Prostate gland (tissue), 2 donors: ENCODE results near the gene NAPB. TPM values are rescaled to one million over a fixed set of nuclear protein-coding genes. Genes with fewer than 3 reads are reported as not detected.

ENCODE experiments used
- DNase-seq: peaks from one replicate; pipeline ENCODE4 v3.0.0-alpha.2; 2019; ENCODE audit warnings: low spot score
- H3K27ac ChIP-seq, 2 donors: fragments of 200-600 bp; sonication (generic); 2 replicates each; pipeline ENCODE4 v1.5.1; 2017 to 2019
- H3K27me3 ChIP-seq: fragments of 200-600 bp; sonication (generic); replicated peaks from 2 replicates; pipeline ENCODE4 v1.5.1; 2019; ENCODE audit not compliant: insufficient read depth
- H3K36me3 ChIP-seq, 2 donors: fragments of 200-600 bp; sonication (generic); 1 replicate in 1 of 2; 2 replicates in 1 of 2; pipeline versions ENCODE4 v1.5.1 to v1.8.1; 2017 to 2019
- H3K4me1 ChIP-seq: fragments of 200-600 bp; sonication (generic); replicated peaks from 2 replicates; pipeline ENCODE4 v1.5.1; 2019
- H3K4me3 ChIP-seq, 2 donors: fragments of 200-600 bp; sonication (generic); 2 replicates each; pipeline ENCODE4 v1.5.1; 2017 to 2019
- H3K9me3 ChIP-seq: fragments of 200-600 bp; sonication (generic); 2 replicates; pipeline ENCODE4 v1.5.1; 2017
- POLR2A ChIP-seq: fragments of 450-650 bp; IDR thresholded peaks from one replicate; pipeline ENCODE4 v1.6.1; 2016; ENCODE audit warnings: antibody characterized with exemption, mild to moderate bottlenecking
- POLR2AphosphoS5 ChIP-seq: sonication (generic); formaldehyde crosslinking; IDR thresholded peaks from one replicate; pipeline ENCODE4 v1.6.1; 2017; ENCODE audit warnings: antibody characterized with exemption
- WGBS: methylation state at CpG from one replicate; pipeline ENCODE4 v1.1.5; 2018; 5-methylcytosine and 5-hydroxymethylcytosine counted together
- intact Hi-C: fragments of 100-400 bp; cut with DNase I; formaldehyde crosslinking; loops from one replicate; pipeline ENCODE4 v1.14.2; 2022
- total RNA-seq, 2 donors: library from RNA; depleted of rRNA; stranded (reverse); fragments of >200 nt; gene quantifications; one replicate each; pipeline ENCODE4 v1.1.0, GENCODE V29; 2016
- TF ChIP-seq, protein P1 (sequence below), 4 experiments: fragments of 200-600 bp in 2 of 4; fragments of 450-650 bp in 2 of 4; sonication (generic) in 2 of 4; IDR thresholded peaks; 1 replicate in 3 of 4; 2 replicates in 1 of 4; pipeline ENCODE4 v1.5.1; 2016 to 2019; ENCODE audit warnings: antibody characterized with exemption in 4 of 4, mild to moderate bottlenecking in 2 of 4, moderate library complexity in 2 of 4

Gene NAPB
- total RNA-seq, 2 donors from 2014 or later: 8.1 to 24.3 TPM

DNA sequence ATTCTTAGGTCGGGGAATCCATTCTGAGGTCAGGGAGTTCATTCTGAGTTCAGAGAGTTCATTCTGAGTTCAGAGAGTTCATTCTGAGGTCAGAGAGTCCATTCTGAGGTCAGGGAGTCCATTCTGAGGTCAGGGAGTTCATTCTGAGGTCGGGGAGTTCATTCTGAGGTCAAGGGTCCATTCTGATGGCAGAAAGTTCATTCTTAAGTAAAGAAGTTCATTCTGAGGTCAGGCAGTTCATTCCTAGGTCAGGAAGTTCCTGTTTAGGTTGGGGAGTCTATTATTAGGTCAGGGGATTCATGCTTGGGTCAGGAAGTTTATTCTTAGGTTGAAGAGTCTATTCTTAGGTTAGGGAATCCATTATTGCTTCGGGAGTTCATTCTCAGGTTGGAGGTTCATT, 87.2 kb downstream of the NAPB start:
- WGBS: 77% methylated on average over 3 of the region's 3 CpGs
- intact Hi-C loops: no loop called here
- no peak for DNase-seq

DNA sequence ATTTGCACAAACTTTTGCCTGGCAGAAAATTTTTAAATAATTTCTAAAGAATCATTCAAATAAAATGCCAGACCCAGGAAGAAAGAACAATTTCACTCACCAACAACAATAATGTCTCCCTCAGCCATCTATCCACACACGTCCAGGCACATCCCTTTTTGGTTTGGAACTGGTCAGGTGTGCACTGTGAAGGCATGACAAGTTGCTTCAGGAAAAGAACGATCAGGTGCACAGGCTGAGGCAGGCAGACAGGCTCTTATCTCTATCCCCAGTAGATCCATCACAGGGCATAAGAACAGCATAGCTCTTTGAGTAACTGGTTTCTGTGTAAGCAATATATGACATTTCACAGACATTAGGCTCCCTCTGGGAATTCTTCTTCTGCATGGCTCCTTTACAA, 88.8 kb downstream of the NAPB start:
- Histone ChIP-seq H3K27ac (no peak overlapping the region), H3K4me3 (no peak overlapping the region), H3K27me3 (no peaks in the 10 kb centered on the region), H3K4me1 (no peaks in the 10 kb centered on the region), H3K36me3 (no peaks in the 10 kb centered on the region), H3K9me3 (no peaks in the 10 kb centered on the region)
- no peak for DNase-seq
- intact Hi-C loops: no loop called here
- 35% methylated on average over 2 of the region's 2 CpGs for WGBS
- TF ChIP-seq POLR2A (no peak), POLR2AphosphoS5 (no peak)
- TF ChIP-seq, protein P1, sequence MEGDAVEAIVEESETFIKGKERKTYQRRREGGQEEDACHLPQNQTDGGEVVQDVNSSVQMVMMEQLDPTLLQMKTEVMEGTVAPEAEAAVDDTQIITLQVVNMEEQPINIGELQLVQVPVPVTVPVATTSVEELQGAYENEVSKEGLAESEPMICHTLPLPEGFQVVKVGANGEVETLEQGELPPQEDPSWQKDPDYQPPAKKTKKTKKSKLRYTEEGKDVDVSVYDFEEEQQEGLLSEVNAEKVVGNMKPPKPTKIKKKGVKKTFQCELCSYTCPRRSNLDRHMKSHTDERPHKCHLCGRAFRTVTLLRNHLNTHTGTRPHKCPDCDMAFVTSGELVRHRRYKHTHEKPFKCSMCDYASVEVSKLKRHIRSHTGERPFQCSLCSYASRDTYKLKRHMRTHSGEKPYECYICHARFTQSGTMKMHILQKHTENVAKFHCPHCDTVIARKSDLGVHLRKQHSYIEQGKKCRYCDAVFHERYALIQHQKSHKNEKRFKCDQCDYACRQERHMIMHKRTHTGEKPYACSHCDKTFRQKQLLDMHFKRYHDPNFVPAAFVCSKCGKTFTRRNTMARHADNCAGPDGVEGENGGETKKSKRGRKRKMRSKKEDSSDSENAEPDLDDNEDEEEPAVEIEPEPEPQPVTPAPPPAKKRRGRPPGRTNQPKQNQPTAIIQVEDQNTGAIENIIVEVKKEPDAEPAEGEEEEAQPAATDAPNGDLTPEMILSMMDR (IDR thresholded peaks at IDR 0.05): no peak

More for the DNA sequence above, 87.2 kb downstream of the NAPB start:
- Histone ChIP-seq H3K9me3 (no peaks in the 10 kb centered on the region), H3K36me3 (no peaks in the 10 kb centered on the region), H3K4me1 (no peaks in the 10 kb centered on the region), H3K4me3 (no peak overlapping the region), H3K27ac (no peak overlapping the region), H3K27me3 (no peaks in the 10 kb centered on the region)
- no peak for TF ChIP-seq POLR2AphosphoS5
- no peak for TF ChIP-seq POLR2A
- TF ChIP-seq, protein P1 (IDR thresholded peaks at IDR 0.05): no peak

DNA sequence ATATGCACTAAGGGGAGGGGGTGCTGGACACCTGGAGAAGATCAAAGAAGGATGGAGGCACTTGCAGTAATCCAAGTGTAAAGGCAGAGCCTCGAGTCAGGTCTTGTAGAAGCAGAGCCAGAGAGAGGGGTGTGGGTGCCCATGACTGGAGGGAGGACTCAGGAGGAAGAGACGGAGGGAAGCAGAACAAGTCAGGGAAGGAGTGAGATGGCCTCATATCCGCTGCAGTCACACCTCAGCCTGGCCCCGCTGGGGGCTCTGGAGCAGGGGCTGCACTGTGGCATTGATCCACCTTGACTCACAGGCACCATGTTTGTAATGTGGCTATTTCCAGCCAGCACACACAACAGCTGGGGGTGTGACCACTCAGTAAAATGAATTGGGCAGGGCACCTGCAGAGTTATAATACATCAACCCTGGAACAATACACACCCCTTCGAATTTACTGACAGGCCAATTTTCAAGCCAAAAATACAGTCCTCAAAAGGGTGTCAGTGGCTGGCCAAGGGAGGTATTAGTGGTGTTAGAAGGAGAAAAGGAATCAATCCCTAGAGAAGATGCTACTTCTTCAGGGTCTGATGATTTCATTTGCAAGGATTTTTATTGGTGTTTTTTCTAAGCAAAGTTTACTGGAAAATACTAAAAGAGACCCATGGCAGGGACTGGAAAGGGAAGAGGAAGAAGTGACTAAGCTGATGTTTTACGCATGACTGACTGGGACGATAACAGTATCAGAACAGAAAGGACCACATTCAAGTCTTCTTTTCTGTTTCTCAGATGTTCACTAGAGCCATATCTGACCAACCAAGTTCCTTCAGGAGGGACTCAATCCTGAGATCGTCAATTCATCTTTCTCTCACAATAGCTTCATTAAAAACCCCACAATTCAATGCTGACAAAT, 89.6 kb downstream of the NAPB start:
- 65% methylated on average over 8 of the region's 8 CpGs for WGBS
- H3K36me3 ChIP-seq: no peaks in the 10 kb centered on the region
- H3K4me3 ChIP-seq: no peak overlapping the region
- intact Hi-C loops: no loop called here
- no peaks in the 10 kb centered on the region for H3K27me3 ChIP-seq
- H3K27ac ChIP-seq: no peak overlapping the region
- TF ChIP-seq, protein P1 (IDR thresholded peaks at IDR 0.05): no peak
- TF ChIP-seq POLR2A (no peak), POLR2AphosphoS5 (no peak)
- no peaks in the 10 kb centered on the region for H3K4me1 ChIP-seq
- DNase-seq: no peak
- no peaks in the 10 kb centered on the region for H3K9me3 ChIP-seq

DNA sequence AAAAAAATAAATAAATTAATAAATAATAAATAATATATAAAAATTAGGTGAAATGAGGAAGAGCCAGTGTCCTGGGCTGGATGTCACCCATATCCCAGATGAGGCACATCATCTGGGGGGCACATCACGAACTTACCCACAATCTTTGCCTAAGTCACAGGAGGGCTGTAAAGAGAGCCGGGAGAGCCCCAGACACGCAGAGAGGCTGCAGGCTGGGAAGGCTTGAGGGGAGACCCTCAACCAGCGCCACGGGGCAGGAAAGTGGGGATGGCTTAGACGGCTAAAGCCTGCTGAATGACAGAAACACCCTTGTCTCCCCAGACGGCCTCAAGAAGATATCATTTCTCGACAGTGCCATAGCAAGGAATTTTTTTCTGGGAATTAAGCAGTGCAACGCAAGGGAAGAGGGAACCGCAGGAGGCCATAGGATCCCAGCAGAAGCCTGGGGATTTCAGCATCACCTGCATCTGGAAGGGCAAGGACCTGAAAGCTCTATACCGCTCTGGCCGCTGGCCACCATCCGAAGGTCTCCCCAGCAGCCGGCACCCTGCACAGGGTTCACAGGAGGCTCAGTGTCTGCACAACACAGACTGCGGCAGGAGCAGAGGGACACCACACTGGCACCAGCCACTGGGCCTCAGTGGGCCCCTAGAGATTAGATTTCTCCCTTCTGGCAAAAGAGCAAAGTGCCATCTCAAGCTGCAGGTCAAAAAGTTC, 93.5 kb downstream of the NAPB start:
- no peaks in the 10 kb centered on the region for H3K27me3 ChIP-seq
- H3K36me3 ChIP-seq: no peaks in the 10 kb centered on the region
- no peak for DNase-seq
- TF ChIP-seq POLR2A (no peak), POLR2AphosphoS5 (no peak)
- TF ChIP-seq, protein P1 (IDR thresholded peaks at IDR 0.05): no peak
- H3K4me1 ChIP-seq: no peaks in the 10 kb centered on the region
- H3K4me3 ChIP-seq: no peak overlapping the region
- WGBS: 91% methylated on average over 15 of the region's 15 CpGs
- H3K27ac ChIP-seq: no peak overlapping the region
- H3K9me3 ChIP-seq: no peaks in the 10 kb centered on the region
- intact Hi-C loops: no loop called here
